Choroid plexus epithelial cell (primary cell): ENCODE data around the gene HRC.
"Not testable (repeated sequence)": the region's sequence is repeated elsewhere in the genome, so short reads cannot be mapped to it uniquely, and the experiment has no call there.

Source experiments
- DNase-seq: peaks from one replicate; pipeline ENCODE4 v3.0.0-alpha.2; 2010; ENCODE audit warnings: low read depth
- H3K4me3 ChIP-seq: 2 replicates; pipeline ENCODE4 v1.5.1; 2011; ENCODE audit warnings: low read depth, mild to moderate bottlenecking, control low read depth, low read length, moderate library complexity
- TF ChIP-seq, protein P1 (sequence below): conservative IDR thresholded peaks from 2 replicates; pipeline ENCODE4 v1.5.1; 2011; ENCODE audit warnings: low read depth, mild to moderate bottlenecking, control low read depth, inconsistent platforms, low read length, moderate library complexity

The HRC gene

DNA sequence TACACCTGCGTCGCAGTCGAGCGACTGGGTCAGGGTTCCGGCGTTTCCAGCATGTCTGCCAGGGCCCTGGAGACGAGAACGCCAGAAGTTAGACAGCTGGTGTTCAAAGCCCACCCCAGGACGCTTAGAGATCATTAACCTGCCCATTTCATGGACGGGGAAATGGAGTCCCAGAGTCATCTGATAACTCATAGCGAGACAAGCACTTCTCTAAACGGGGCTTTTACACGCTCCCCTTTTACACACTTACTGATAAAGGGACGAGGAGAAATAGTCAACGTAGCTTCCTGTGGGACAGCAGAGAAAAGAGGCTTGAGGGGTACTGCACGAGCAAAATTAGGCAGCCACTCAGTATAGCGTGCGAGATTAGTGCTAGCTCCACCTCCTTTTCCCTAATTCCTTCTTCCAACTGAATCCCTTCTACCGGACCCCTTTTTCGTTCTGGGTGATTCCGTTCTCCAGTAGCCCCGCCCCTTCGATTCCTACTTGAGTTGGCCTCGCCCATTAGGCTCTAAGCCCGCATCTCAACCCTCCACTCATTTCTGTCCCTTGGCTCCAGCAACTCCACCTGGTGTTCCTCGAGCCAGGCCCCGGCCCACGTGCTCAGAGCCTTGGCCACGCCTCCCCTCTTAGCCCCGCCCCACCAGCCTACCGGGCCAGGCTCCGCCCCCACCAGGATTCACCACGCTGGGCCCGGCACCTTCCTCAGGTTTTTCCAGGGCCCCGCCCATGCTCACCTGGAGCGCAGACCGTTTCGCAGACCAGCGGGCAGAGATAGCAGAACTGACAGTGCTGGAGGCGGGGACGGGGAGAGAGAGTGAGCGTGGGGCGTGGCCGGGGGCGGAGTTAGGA is 3.7 kb downstream of the HRC start:
- peak overlapping the region; percentile 80 for H3K4me3 ChIP-seq
- DNase-seq: peak; percentile 58
- TF ChIP-seq, protein P1, sequence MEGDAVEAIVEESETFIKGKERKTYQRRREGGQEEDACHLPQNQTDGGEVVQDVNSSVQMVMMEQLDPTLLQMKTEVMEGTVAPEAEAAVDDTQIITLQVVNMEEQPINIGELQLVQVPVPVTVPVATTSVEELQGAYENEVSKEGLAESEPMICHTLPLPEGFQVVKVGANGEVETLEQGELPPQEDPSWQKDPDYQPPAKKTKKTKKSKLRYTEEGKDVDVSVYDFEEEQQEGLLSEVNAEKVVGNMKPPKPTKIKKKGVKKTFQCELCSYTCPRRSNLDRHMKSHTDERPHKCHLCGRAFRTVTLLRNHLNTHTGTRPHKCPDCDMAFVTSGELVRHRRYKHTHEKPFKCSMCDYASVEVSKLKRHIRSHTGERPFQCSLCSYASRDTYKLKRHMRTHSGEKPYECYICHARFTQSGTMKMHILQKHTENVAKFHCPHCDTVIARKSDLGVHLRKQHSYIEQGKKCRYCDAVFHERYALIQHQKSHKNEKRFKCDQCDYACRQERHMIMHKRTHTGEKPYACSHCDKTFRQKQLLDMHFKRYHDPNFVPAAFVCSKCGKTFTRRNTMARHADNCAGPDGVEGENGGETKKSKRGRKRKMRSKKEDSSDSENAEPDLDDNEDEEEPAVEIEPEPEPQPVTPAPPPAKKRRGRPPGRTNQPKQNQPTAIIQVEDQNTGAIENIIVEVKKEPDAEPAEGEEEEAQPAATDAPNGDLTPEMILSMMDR: no peak

DNA sequence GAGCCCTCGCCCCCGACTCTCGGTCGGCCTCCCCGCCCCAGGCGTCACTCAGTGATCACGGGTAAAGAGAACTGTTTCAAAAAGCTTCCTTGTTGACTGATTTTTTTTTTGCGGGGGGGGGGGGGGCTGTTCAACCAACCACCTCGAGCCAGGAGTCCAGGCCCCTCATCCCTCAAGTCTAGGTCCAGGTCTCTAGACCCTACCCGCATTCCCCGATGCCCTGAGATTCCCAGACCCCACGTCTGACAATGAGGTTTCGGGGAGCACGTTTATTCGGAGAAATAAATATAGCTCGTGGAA is 4.3 kb downstream of the HRC start:
- DNase-seq: no peak
- H3K4me3 ChIP-seq: peak overlapping the region; percentile 80
- TF ChIP-seq, protein P1: no peak

DNA sequence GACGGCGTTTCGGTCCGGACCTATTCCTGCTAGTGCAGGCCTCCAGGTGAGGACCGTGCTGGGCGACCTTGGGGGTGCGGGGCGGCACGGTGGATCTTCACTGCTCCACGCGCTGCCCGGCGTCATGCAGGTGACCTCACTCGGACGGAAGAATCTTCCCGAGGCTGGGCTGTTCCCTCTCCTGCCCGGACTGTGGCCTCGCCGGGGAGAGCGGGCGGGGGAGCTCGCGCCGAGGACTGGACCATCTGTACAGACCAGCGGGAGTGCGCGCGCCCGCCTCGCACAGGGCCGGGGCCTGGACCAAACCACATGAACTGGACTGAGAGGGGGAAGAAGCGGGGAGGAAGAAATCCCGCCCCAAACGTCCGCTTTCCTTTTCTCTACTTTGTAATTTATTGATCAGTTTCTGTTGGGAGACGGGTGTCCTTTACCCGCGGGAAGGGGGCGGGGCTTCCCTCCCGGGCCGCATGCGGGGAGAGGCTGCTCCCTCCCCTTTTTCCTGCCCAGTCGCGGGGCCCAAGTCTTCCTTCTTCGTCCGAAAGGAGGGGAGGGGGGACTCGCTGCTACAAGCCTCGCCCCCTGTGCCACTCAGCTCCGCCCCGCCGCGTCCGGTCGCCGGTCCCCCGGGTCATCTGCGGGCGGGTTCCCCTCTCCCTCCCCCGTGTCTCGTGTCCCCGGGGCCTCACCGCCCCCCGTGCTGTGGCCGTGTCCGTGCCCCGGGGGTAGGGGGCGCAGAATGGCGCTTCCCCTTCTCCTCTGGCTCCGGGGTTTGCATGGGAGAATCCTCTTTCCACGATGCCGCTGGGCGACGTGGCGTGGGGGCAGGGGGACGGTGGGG is 4.9 kb downstream of the HRC start:
- peak overlapping the region; percentile 80 for H3K4me3 ChIP-seq
- TF ChIP-seq, protein P1: no peak
- peak; percentile 86 for DNase-seq

DNA sequence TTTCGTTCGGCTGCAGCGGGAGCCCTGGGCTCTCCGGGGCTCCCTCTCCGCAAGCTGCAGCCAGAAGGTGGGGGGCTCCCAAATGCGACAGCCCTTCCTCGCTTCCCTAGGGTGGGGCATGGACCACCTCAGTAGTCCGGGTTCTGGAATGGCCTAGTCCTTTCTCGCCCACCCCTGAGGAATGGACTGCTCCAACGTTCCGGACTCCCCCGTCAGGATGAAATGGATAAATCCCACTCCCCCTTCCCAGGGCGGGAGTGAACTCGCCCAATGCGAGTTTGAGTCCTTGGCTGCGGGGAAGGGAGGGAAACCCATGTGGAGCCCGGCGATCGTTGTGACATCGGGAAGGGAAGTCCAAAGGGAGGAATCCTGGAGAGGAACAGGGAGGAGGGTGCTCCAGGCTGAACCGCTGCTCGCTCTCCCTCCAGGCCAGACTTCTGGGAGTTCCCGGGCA is 5.5 kb downstream of the HRC start:
- DNase-seq: peak; percentile 92
- peak overlapping the region; percentile 80 for H3K4me3 ChIP-seq
- TF ChIP-seq, protein P1: no peak

DNA sequence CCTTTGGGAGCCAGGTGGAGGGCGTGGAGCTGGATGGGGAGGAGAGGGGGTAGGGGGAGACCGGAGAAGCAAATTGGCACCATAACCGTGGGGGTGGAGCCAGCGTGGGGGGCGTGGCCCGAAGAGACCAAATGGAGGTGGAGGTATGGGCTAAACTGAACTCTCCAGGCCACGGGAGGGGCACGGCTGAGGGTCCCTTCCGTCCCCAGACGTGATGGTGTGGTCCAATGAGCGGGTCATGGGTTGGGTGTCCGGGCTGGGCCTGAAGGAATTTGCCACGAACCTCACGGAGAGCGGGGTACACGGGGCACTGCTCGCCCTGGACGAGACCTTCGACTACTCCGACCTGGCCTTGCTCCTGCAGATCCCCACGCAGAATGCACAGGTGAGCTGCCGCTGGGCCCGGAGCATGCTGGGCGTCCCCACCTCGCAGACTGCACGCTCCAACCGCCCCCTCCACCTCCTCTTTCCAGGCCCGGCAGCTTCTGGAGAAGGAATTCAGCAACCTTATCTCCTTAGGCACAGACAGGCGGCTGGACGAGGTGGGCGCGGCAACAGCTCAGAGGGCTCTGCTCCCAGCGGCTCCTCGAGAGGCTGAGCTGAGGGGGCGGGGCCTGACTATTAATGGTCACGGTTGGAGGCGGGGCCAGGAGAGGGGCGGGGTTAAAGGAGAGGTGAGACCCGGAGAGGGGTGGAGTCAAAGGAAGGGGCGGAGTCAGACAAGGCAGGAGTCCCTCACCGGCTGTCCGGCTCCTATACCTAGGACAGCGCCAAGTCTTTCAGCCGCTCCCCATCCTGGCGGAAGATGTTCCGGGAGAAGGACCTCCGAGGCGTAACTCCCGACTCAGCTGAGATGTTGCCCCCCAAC is 6.2 kb downstream of the HRC start:
- H3K4me3 ChIP-seq: peak overlapping the region; percentile 80
- DNase-seq: peak; percentile 96
- TF ChIP-seq, protein P1: no peak

DNA sequence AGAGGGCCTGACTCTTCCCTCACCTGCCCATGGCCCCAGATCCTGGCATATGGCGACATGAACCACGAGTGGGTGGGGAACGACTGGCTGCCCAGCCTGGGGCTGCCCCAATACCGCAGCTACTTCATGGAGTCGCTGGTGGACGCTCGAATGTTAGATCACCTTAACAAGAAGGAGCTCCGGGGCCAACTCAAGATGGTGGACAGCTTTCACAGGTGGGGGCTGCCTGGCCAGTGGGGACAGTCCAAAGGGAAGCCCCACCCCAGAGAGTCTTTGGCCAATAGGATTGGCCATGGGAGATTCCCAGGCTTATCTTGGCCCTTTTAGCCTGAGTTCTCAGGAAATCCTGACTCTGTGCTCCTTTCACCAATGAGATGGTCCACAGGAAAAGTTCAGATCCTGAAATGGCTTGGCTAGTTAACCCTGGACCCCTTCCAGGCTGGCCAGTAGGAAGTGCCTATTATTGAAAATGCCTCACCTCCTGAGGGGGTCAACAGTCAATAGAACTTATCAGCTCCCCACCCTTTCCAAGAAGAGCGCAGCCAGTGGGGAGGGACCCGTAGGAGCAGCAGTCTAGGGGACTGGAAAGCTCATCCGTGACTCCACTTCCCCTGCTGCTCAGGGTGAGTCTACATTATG is 7.0 kb downstream of the HRC start:
- TF ChIP-seq, protein P1: no peak
- DNase-seq: no peak
- no peak overlapping the region for H3K4me3 ChIP-seq

DNA sequence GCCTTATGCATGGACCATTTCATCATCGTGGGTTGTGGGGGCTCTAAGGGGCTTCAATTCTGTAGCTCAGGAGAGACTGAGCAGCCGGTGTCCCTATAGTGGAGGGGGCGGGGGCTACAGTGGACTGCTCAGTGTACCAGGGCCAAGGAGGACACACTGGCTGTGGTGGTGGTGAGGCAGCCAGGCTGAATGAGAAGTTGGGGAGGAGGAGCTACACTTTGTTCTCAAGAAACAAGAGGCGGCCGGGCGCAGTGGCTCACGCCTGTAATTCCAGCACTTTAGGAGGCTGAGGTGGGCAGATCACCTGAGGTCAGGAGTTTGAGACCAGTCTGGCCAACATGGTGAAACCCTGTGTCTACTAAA is 8.8 kb downstream of the HRC start:
- not testable (repeated sequence) for H3K4me3 ChIP-seq, DNase-seq
